HepG2 (cell line): Measurements from ENCODE around the gene LGI4. TPM values are rescaled to one million over a fixed set of nuclear protein-coding genes. Genes with fewer than 3 reads are reported as not detected.

Source experiments
- CHD4 ChIP-seq: fragments of 200-600 bp; sonication (generic); IDR thresholded peaks from 2 replicates; pipeline ENCODE4 v1.7.0; 2017; ENCODE audit warnings: mild to moderate bottlenecking, low read length, borderline replicate concordance
- HOXA3 ChIP-seq: sonication (generic); formaldehyde crosslinking; IDR thresholded peaks from 2 replicates; pipeline ENCODE4 v1.5.0; 2020; ENCODE audit warnings: missing genetic modification reagents
- HOXA7 ChIP-seq: sonication (generic); formaldehyde crosslinking; IDR thresholded peaks from 2 replicates; pipeline ENCODE4 v1.8.1; 2022; ENCODE audit warnings: mild to moderate bottlenecking, missing genetic modification reagents, moderate library complexity
- RFXAP ChIP-seq: sonication (generic); formaldehyde crosslinking; IDR thresholded peaks from 2 replicates; pipeline ENCODE4 v1.4.0; 2020; ENCODE audit warnings: missing genetic modification reagents, borderline replicate concordance
- SMARCE1 ChIP-seq: fragments of 450-650 bp; IDR thresholded peaks from 2 replicates; pipeline ENCODE4 v1.6.1; 2017; ENCODE audit warnings: borderline replicate concordance
- SRY ChIP-seq: sonication (generic); formaldehyde crosslinking; IDR thresholded peaks from 2 replicates; pipeline ENCODE4 v1.8.0; 2022; ENCODE audit warnings: mild to moderate bottlenecking, missing genetic modification reagents
- ZNF501 ChIP-seq: sonication (generic); formaldehyde crosslinking; IDR thresholded peaks from 2 replicates; pipeline ENCODE4 v1.5.1; 2020; ENCODE audit warnings: mild to moderate bottlenecking, moderate library complexity, missing genetic modification reagents
- ZNF572 ChIP-seq: sonication (generic); formaldehyde crosslinking; IDR thresholded peaks from 2 replicates; pipeline ENCODE4 v1.5.1; 2020; ENCODE audit warnings: mild to moderate bottlenecking, missing genetic modification reagents
- polyA plus RNA-seq, 8 experiments: library from polyadenylated mRNA; depleted of rRNA in 3 of 8; stranded (reverse) in 7 of 8; unstranded in 1 of 8; fragments of >200 nt; fragmentation: Illumina TruSeq in 4 of 8; extraction: Trizol in 4 of 8; gene quantifications; 2 replicates each; pipeline versions ENCODE4 v1.2.1 to v1.2.3, GENCODE V29; 2011 to 2016; ENCODE audit warnings: low read depth in 4 of 8, missing spikeins in 1 of 8, mixed read lengths in 1 of 8; ENCODE audit not compliant: insufficient read depth in 1 of 8
- total RNA-seq, 5 experiments: library from RNA; depleted of rRNA; stranded (reverse); fragments of >200 nt; fragmentation: Illumina TruSeq; extraction: Trizol; gene quantifications; 2 replicates each; pipeline ENCODE4 v1.2.3, GENCODE V29; 2016; ENCODE audit warnings: low read depth in 1 of 5
- TF ChIP-seq, protein P1 (sequence below): sonication (generic); formaldehyde crosslinking; conservative IDR thresholded peaks from 2 replicates; pipeline ENCODE4 v1.8.1; 2023; ENCODE audit warnings: missing genetic modification reagents
- TF ChIP-seq, protein P2 (sequence below): sonication (generic); formaldehyde crosslinking; IDR thresholded peaks from 2 replicates; pipeline ENCODE4 v1.8.0; 2022; ENCODE audit warnings: mild to moderate bottlenecking, missing genetic modification reagents
- TF ChIP-seq, protein P3 (sequence below), 2 experiments: fragments of 450-650 bp in 1 of 2; sonication (generic) in 1 of 2; formaldehyde crosslinking in 1 of 2; IDR thresholded peaks; 2 replicates each; pipeline versions ENCODE4 v1.6.1 to v1.8.0; 2016 to 2022; ENCODE audit warnings: antibody characterized with exemption in 1 of 2, mild to moderate bottlenecking in 1 of 2, missing genetic modification reagents in 1 of 2
- TF ChIP-seq, protein P4 (sequence below): sonication (generic); formaldehyde crosslinking; IDR thresholded peaks from 2 replicates; pipeline ENCODE4 v1.4.0; 2020; ENCODE audit warnings: missing genetic modification reagents, borderline replicate concordance

The LGI4 gene
- total and polyA plus RNA-seq, 2 of the 13 experiments (the other 11 are each of a cell fraction or from before 2014, with no cell fraction given): 2.8 TPM; not detected in 1

DNA sequence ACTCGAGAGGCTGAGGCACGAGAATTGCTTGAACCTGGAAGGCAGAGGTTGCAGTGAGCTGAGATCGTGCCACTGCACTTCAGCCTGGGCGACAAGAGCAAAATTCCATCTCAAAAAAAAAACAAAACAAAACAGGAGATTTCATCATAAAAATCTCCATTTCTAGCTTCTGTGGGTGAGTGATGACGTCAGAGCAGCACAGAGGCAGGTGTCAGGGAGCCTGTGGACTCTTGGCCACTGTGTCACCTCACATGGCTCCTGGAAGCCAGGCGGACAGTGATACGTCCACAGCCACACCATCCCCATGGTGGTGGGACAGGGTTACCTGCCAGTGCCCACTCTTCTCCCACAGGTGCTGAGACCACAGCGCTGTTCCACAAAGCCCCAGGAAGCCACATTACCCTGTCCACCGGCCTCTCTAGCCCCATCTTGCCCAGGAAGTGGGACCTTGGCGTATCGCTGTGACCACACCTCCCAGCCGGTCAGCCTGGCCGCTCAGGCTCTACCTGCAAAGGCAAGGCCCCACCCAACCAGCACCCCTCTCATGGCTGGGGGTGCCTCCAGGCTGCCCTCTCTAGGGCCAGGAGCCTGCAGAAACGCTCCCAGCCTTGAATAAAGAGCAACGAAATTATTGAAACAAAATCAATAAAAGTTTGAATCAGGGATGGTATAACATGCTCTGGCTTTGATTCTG is 21.7 kb downstream of the LGI4 start (continued):
- no peak for TF ChIP-seq CHD4
- TF ChIP-seq HOXA3: peak; percentile 30; the same call in 1 of the 2 replicates
- no peak for TF ChIP-seq RFXAP (CRISPR knock-in tag)
- TF ChIP-seq ZNF572 (CRISPR knock-in tag): no peak
- TF ChIP-seq, protein P1, sequence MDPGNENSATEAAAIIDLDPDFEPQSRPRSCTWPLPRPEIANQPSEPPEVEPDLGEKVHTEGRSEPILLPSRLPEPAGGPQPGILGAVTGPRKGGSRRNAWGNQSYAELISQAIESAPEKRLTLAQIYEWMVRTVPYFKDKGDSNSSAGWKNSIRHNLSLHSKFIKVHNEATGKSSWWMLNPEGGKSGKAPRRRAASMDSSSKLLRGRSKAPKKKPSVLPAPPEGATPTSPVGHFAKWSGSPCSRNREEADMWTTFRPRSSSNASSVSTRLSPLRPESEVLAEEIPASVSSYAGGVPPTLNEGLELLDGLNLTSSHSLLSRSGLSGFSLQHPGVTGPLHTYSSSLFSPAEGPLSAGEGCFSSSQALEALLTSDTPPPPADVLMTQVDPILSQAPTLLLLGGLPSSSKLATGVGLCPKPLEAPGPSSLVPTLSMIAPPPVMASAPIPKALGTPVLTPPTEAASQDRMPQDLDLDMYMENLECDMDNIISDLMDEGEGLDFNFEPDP: no peak
- TF ChIP-seq SRY (CRISPR knock-in tag): no peak
- TF ChIP-seq, protein P2, sequence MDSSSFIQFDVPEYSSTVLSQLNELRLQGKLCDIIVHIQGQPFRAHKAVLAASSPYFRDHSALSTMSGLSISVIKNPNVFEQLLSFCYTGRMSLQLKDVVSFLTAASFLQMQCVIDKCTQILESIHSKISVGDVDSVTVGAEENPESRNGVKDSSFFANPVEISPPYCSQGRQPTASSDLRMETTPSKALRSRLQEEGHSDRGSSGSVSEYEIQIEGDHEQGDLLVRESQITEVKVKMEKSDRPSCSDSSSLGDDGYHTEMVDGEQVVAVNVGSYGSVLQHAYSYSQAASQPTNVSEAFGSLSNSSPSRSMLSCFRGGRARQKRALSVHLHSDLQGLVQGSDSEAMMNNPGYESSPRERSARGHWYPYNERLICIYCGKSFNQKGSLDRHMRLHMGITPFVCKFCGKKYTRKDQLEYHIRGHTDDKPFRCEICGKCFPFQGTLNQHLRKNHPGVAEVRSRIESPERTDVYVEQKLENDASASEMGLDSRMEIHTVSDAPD (CRISPR knock-in tag): no peak
- TF ChIP-seq SMARCE1: no peak
- TF ChIP-seq, protein P3, sequence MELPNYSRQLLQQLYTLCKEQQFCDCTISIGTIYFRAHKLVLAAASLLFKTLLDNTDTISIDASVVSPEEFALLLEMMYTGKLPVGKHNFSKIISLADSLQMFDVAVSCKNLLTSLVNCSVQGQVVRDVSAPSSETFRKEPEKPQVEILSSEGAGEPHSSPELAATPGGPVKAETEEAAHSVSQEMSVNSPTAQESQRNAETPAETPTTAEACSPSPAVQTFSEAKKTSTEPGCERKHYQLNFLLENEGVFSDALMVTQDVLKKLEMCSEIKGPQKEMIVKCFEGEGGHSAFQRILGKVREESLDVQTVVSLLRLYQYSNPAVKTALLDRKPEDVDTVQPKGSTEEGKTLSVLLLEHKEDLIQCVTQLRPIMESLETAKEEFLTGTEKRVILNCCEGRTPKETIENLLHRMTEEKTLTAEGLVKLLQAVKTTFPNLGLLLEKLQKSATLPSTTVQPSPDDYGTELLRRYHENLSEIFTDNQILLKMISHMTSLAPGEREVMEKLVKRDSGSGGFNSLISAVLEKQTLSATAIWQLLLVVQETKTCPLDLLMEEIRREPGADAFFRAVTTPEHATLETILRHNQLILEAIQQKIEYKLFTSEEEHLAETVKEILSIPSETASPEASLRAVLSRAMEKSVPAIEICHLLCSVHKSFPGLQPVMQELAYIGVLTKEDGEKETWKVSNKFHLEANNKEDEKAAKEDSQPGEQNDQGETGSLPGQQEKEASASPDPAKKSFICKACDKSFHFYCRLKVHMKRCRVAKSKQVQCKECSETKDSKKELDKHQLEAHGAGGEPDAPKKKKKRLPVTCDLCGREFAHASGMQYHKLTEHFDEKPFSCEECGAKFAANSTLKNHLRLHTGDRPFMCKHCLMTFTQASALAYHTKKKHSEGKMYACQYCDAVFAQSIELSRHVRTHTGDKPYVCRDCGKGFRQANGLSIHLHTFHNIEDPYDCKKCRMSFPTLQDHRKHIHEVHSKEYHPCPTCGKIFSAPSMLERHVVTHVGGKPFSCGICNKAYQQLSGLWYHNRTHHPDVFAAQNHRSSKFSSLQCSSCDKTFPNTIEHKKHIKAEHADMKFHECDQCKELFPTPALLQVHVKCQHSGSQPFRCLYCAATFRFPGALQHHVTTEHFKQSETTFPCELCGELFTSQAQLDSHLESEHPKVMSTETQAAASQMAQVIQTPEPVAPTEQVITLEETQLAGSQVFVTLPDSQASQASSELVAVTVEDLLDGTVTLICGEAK (IDR thresholded peaks at IDR 0.05): no peak
- TF ChIP-seq, protein P3 (CRISPR knock-in tag; IDR thresholded peaks at IDR 0.05): peak; percentile 20; the same call in 1 of the 2 replicates
- TF ChIP-seq HOXA7 (CRISPR knock-in tag): no peak
- TF ChIP-seq ZNF501 (CRISPR knock-in tag): no peak
- TF ChIP-seq, protein P4, sequence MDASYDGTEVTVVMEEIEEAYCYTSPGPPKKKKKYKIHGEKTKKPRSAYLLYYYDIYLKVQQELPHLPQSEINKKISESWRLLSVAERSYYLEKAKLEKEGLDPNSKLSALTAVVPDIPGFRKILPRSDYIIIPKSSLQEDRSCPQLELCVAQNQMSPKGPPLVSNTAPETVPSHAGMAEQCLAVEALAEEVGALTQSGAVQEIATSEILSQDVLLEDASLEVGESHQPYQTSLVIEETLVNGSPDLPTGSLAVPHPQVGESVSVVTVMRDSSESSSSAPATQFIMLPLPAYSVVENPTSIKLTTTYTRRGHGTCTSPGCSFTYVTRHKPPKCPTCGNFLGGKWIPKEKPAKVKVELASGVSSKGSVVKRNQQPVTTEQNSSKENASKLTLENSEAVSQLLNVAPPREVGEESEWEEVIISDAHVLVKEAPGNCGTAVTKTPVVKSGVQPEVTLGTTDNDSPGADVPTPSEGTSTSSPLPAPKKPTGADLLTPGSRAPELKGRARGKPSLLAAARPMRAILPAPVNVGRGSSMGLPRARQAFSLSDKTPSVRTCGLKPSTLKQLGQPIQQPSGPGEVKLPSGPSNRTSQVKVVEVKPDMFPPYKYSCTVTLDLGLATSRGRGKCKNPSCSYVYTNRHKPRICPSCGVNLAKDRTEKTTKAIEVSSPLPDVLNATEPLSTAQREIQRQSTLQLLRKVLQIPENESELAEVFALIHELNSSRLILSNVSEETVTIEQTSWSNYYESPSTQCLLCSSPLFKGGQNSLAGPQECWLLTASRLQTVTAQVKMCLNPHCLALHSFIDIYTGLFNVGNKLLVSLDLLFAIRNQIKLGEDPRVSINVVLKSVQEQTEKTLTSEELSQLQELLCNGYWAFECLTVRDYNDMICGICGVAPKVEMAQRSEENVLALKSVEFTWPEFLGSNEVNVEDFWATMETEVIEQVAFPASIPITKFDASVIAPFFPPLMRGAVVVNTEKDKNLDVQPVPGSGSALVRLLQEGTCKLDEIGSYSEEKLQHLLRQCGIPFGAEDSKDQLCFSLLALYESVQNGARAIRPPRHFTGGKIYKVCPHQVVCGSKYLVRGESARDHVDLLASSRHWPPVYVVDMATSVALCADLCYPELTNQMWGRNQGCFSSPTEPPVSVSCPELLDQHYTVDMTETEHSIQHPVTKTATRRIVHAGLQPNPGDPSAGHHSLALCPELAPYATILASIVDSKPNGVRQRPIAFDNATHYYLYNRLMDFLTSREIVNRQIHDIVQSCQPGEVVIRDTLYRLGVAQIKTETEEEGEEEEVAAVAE (CRISPR knock-in tag): no peak
